AG04450 (cell line): ENCODE measurements around the gene SESN3. TPM values are rescaled to one million over a fixed set of nuclear protein-coding genes. Genes with fewer than 3 reads are reported as not detected.

ENCODE experiments used
- CTCF ChIA-PET: fragments of 300-600, 350-600 bp; formaldehyde crosslinking; extraction: SDS; loops from one replicate; lab custom pipeline; 2022; ENCODE audit warnings: antibody characterized with exemption, inconsistent platforms; lab: Charles Lee
- POLR2A ChIA-PET: fragments of 350-600 bp; formaldehyde crosslinking; extraction: SDS; loops from one replicate; lab custom pipeline; 2021; ENCODE audit warnings: antibody characterized with exemption, inconsistent platforms; lab: Yijun Ruan, JAX
- DNase-seq: peaks from one replicate; pipeline ENCODE4 v3.0.0-alpha.2; 2011; ENCODE audit warnings: low read depth, low spot score
- H3K27ac ChIP-seq: one replicate; pipeline ENCODE4 v1.5.1; 2012; ENCODE audit warnings: low read depth, low read length, control low read depth
- H3K27me3 ChIP-seq: one replicate; pipeline ENCODE4 v1.6.0; 2012; ENCODE audit warnings: low read length; ENCODE audit not compliant: control insufficient read depth, insufficient read depth
- H3K4me3 ChIP-seq: 2 replicates; pipeline ENCODE4 v1.5.1; 2011; ENCODE audit warnings: mild to moderate bottlenecking, low read depth, low read length, control low read depth
- H3K9me3 ChIP-seq: 2 replicates; pipeline ENCODE4 v1.5.1; 2012; ENCODE audit warnings: low read length; ENCODE audit not compliant: control insufficient read depth, insufficient read depth
- CTCF ChIP-seq: IDR thresholded peaks from 2 replicates; pipeline ENCODE4 v1.5.1; 2011; ENCODE audit warnings: low read depth, low read length, control low read depth, inconsistent platforms
- polyA plus RNA-seq: library from polyadenylated mRNA; depleted of rRNA; stranded (reverse); fragments of >200 nt; gene quantifications from 2 replicates; pipeline ENCODE4 v1.2.3, GENCODE V29; 2011

The SESN3 gene
- polyA plus RNA-seq, 1 experiment = 4.2 TPM

- Histone ChIP-seq H3K9me3 (no peaks in the 10 kb centered on the region; the same call in 1 of the 2 replicates), H3K4me3 (no peak overlapping the region), H3K27me3 (no peaks in the 10 kb centered on the region), H3K27ac (no peak overlapping the region)
- peak; percentile 61 for TF ChIP-seq CTCF
- no peak for DNase-seq
- POLR2A ChIA-PET = no interaction called here
- CTCF ChIA-PET = interaction anchor here (0.6 to 15.4 kb wide), 11 partner anchors 8 to 1271 kb away, joined by 3 to 284 read pairs (median 3); no protein-coding TSS in a partner anchor
Observed at GRCh38 chr11:95154514-95154913, 76.5 kb downstream of the SESN3 start.

- POLR2A ChIA-PET = no interaction called here
- no peak for TF ChIP-seq CTCF
- CTCF ChIA-PET = interaction anchor here (0.6 to 15.4 kb wide), 9 partner anchors 8 to 1271 kb away, joined by 3 to 284 read pairs (median 3); no protein-coding TSS in a partner anchor
- H3K4me3 ChIP-seq = no peak overlapping the region
- H3K27me3 ChIP-seq = no peaks in the 10 kb centered on the region
- no peaks in the 10 kb centered on the region; the same call in 1 of the 2 replicates for H3K9me3 ChIP-seq
- H3K27ac ChIP-seq = no peak overlapping the region
- no peak for DNase-seq
Observed at GRCh38 chr11:95153857-95154246, 77.2 kb downstream of the SESN3 start.

- no peaks in the 10 kb centered on the region; the same call in 1 of the 2 replicates for H3K9me3 ChIP-seq
- ChIA-PET POLR2A (no interaction called here), CTCF (interaction anchor here (0.7 to 15.4 kb wide), 14 partner anchors 46 to 1272 kb away, joined by 3 to 284 read pairs (median 4); partner anchors contain the start of gene SRSF8)
- no peak overlapping the region for H3K27ac ChIP-seq
- H3K27me3 ChIP-seq = no peaks in the 10 kb centered on the region
- DNase-seq = no peak
- no peak for TF ChIP-seq CTCF
- no peak overlapping the region for H3K4me3 ChIP-seq
Observed at GRCh38 chr11:95152876-95153856, 77.8 kb downstream of the SESN3 start.

- H3K27me3 ChIP-seq = no peaks in the 10 kb centered on the region
- TF ChIP-seq CTCF = peak; percentile 78
- no peak overlapping the region for H3K27ac ChIP-seq
- CTCF ChIA-PET = interaction anchor here (0.5 to 15.4 kb wide), 25 partner anchors 9 to 1274 kb away, joined by 3 to 284 read pairs (median 3); partner anchors contain the start of genes ENDOD1 and SRSF8
- peak; percentile 66 for DNase-seq
- peak overlapping the region; percentile 51 for H3K4me3 ChIP-seq
- POLR2A ChIA-PET = interaction anchor here (0.8 kb wide), 1 partner anchor 84 kb away, joined by 3 read pairs; no protein-coding TSS in a partner anchor
- no peaks in the 10 kb centered on the region; the same call in 1 of the 2 replicates for H3K9me3 ChIP-seq
Observed at GRCh38 chr11:95150956-95151684, 79.9 kb downstream of the SESN3 start.
